ENCODE measurements around the gene STT3B. TPM values are rescaled to one million over a fixed set of nuclear protein-coding genes. Genes with fewer than 3 reads are reported as not detected.

Gene STT3B
- total RNA-seq, 1 experiment from 2014 or later: 155 TPM

GRCh38 chr3:31615071-31615875, 82.5 kb downstream of the STT3B start:
- H3K4me3 ChIP-seq: no peak overlapping the region
- intact Hi-C loops (cut with micrococcal nuclease; ENCODE audit: unreplicated experiment): loop anchor here (10.0 kb wide), 1 partner anchor 530 kb away; no protein-coding TSS in a partner anchor
- no peak overlapping the region for H3K4me2 ChIP-seq
- H3K9me3 ChIP-seq (ENCODE audit: insufficient read depth, low read depth): no peaks in the 10 kb centered on the region
- ChIA-PET POLR2A (ENCODE audit: unreplicated experiment) (no interaction called here), CTCF (no interaction called here)
- TF ChIP-seq CTCF (conservative IDR thresholded peaks at IDR 0.05): no peak
- TF ChIP-seq EZH2 (IDR thresholded peaks at IDR 0.05; ENCODE audit: low read depth): no peak
- no peak overlapping the region for H3K27ac ChIP-seq
- H2AFZ ChIP-seq: no peak overlapping the region
- 0 out of 2 replicates have a peak, but pooled peaks cover 3% of the 10 kb centered on the region for H3F3A ChIP-seq (ENCODE audit: insufficient read depth, low read depth)
- peaks cover 19% of the 10 kb centered on the region; the same call in 1 of the 2 replicates for H3K79me2 ChIP-seq (ENCODE audit: low read depth)
- no peak for DNase-seq
- no peaks in the 10 kb centered on the region; the same call in 1 of the 2 replicates for H4K20me1 ChIP-seq (ENCODE audit: insufficient read depth)
- no peaks in the 10 kb centered on the region for H3K4me1 ChIP-seq (replicated peaks; ENCODE audit: insufficient read depth)
- BruUV-seq (replicated peaks): no TSS peak
- no peaks in the 10 kb centered on the region for H3K36me3 ChIP-seq (ENCODE audit: low read depth)
- no peaks in the 10 kb centered on the region for H3K9me2 ChIP-seq (ENCODE audit: insufficient read depth)
- H3K27me3 ChIP-seq (ENCODE audit: insufficient read depth, low read depth): no peaks in the 10 kb centered on the region

GRCh38 chr3:31616711-31617110, 84.0 kb downstream of the STT3B start:
- no peak for TF ChIP-seq CTCF (conservative IDR thresholded peaks at IDR 0.05)
- TF ChIP-seq EZH2 (IDR thresholded peaks at IDR 0.05; ENCODE audit: low read depth): no peak
- Histone ChIP-seq H3K27ac (no peak overlapping the region), H3K4me1 (replicated peaks; ENCODE audit: insufficient read depth) (no peaks in the 10 kb centered on the region), H2AFZ (no peak overlapping the region), H3K36me3 (ENCODE audit: low read depth) (no peaks in the 10 kb centered on the region), H3K27me3 (ENCODE audit: insufficient read depth, low read depth) (no peaks in the 10 kb centered on the region), H3K9me3 (ENCODE audit: insufficient read depth, low read depth) (no peaks in the 10 kb centered on the region), H3K9me2 (ENCODE audit: insufficient read depth) (no peaks in the 10 kb centered on the region), H3K4me2 (no peak overlapping the region), H3K79me2 (ENCODE audit: low read depth) (peaks cover 12% of the 10 kb centered on the region; the same call in 1 of the 2 replicates), H4K20me1 (ENCODE audit: insufficient read depth) (no peaks in the 10 kb centered on the region; the same call in 1 of the 2 replicates), H3F3A (ENCODE audit: insufficient read depth, low read depth) (no peaks in the 10 kb centered on the region), H3K4me3 (no peak overlapping the region)
- intact Hi-C loops (cut with micrococcal nuclease; ENCODE audit: unreplicated experiment): loop anchor here (10.0 kb wide), 1 partner anchor 528 kb away; no protein-coding TSS in a partner anchor
- CTCF ChIA-PET: no interaction called here
- no peak for DNase-seq
- POLR2A ChIA-PET (ENCODE audit: unreplicated experiment): no interaction called here
- no TSS peak for BruUV-seq (replicated peaks)

GRCh38 chr3:31620656-31621055, 87.9 kb downstream of the STT3B start:
- H3K4me1 ChIP-seq (replicated peaks; ENCODE audit: insufficient read depth): no peaks in the 10 kb centered on the region
- H3K4me3 ChIP-seq: no peak overlapping the region
- H3K4me2 ChIP-seq: no peak overlapping the region
- no peak for DNase-seq
- no peaks in the 10 kb centered on the region for H3K9me3 ChIP-seq (ENCODE audit: insufficient read depth, low read depth)
- no peaks in the 10 kb centered on the region for H4K20me1 ChIP-seq (ENCODE audit: insufficient read depth)
- no peak for TF ChIP-seq CTCF (conservative IDR thresholded peaks at IDR 0.05)
- no peaks in the 10 kb centered on the region for H3K79me2 ChIP-seq (ENCODE audit: low read depth)
- H2AFZ ChIP-seq: no peak overlapping the region
- ChIA-PET POLR2A (ENCODE audit: unreplicated experiment) (no interaction called here), CTCF (no interaction called here)
- no peaks in the 10 kb centered on the region for H3K9me2 ChIP-seq (ENCODE audit: insufficient read depth)
- H3F3A ChIP-seq (ENCODE audit: insufficient read depth, low read depth): no peaks in the 10 kb centered on the region
- H3K27ac ChIP-seq: no peak overlapping the region
- no TSS peak for BruUV-seq (replicated peaks)
- intact Hi-C loops (cut with micrococcal nuclease; ENCODE audit: unreplicated experiment): no loop called here
- H3K27me3 ChIP-seq (ENCODE audit: insufficient read depth, low read depth): no peaks in the 10 kb centered on the region
- H3K36me3 ChIP-seq (ENCODE audit: low read depth): no peaks in the 10 kb centered on the region; the same call in 1 of the 2 replicates
